Endothelial cell of umbilical vein (primary cell): Measurements from ENCODE around the gene ALK. TPM values are rescaled to one million over a fixed set of nuclear protein-coding genes. Genes with fewer than 3 reads are reported as not detected.

Experiments
- BruUV-seq: library from RNA; stranded (reverse); fragments of 400-500 nt; replicated peaks from 2 replicates; lab custom pipeline; 2021; lab: Mats Ljungman, UMichigan
- CTCF ChIA-PET: fragments of 300-600, 350-600 bp; sonication (Branson Sonifier 250); formaldehyde crosslinking; loops from one replicate; lab custom pipeline; 2021; ENCODE audit warnings: antibody characterized with exemption, inconsistent platforms; lab: Charles Lee
- POLR2A ChIA-PET: fragments of 300-600, 350-600 bp; sonication (Branson Sonifier 250); formaldehyde crosslinking; loops from one replicate; lab custom pipeline; 2021; ENCODE audit warnings: antibody characterized with exemption, inconsistent platforms; lab: Charles Lee
- DNase-seq: peaks from one replicate; pipeline ENCODE4 v3.0.0-alpha.2; 2011; ENCODE audit warnings: low read depth, low spot score
- FAIRE-seq: peaks from 2 replicates; lab custom pipeline; 2011; peaks lifted over from hg19 to GRCh38; lab: Jason Lieb, UNC
- H2AFZ ChIP-seq: 2 replicates; pipeline ENCODE4 v1.6.0; 2012; ENCODE audit warnings: low read depth, low read length, control low read depth, inconsistent platforms
- H3K27ac ChIP-seq: 2 replicates; pipeline ENCODE4 v1.5.1; 2011; ENCODE audit warnings: low read depth, mild to moderate bottlenecking, control low read depth, low read length, moderate library complexity; ENCODE audit not compliant: insufficient read depth
- H3K27me3 ChIP-seq, 2 experiments: 2 replicates each; pipeline versions ENCODE4 v1.6.0 to v1.6.1; 2011; ENCODE audit warnings: low read length in 2 of 2, mixed read lengths in 1 of 2; ENCODE audit not compliant: control insufficient read depth in 2 of 2, insufficient read depth in 2 of 2
- H3K36me3 ChIP-seq, 2 experiments: 2 replicates in 1 of 2; 3 replicates in 1 of 2; pipeline ENCODE4 v1.5.1; 2011; ENCODE audit warnings: low read length in 2 of 2, mild to moderate bottlenecking in 1 of 2, moderate library complexity in 1 of 2; ENCODE audit not compliant: control insufficient read depth in 2 of 2, insufficient read depth in 2 of 2; ENCODE audit errors: extremely low read depth in 1 of 2
- H3K4me1 ChIP-seq: 3 replicates; pipeline ENCODE4 v1.5.1; 2011; ENCODE audit warnings: mild to moderate bottlenecking, low read length; ENCODE audit not compliant: control insufficient read depth, insufficient read depth; ENCODE audit errors: extremely low read depth
- H3K4me2 ChIP-seq: 2 replicates; pipeline ENCODE4 v1.6.1; 2011; ENCODE audit warnings: low read length, control low read depth, mixed read lengths; ENCODE audit not compliant: insufficient read depth
- H3K4me3 ChIP-seq, 3 experiments: fragments of 200-600 bp in 1 of 3; sonication (generic), shearing (Covaris generic) in 1 of 3; replicated peaks in 1 of 3; 2 replicates each; pipeline ENCODE4 v1.5.1; 2011 to 2016; ENCODE audit warnings: control low read depth in 3 of 3, low read length in 3 of 3, mild to moderate bottlenecking in 2 of 3, inconsistent platforms in 1 of 3, low read depth in 1 of 3, moderate library complexity in 1 of 3; ENCODE audit not compliant: insufficient read depth in 1 of 3
- H3K79me2 ChIP-seq: 2 replicates; pipeline ENCODE4 v1.6.0; 2012; ENCODE audit warnings: low read length, inconsistent platforms; ENCODE audit not compliant: control insufficient read depth, insufficient read depth
- H3K9ac ChIP-seq: replicated peaks from 2 replicates; pipeline ENCODE3; 2011; ENCODE audit warnings: low read length, control low read depth; ENCODE audit not compliant: insufficient read depth; ENCODE audit errors: extremely low read depth
- H3K9me1 ChIP-seq: replicated peaks from 3 replicates; pipeline ENCODE4 v1.6.0; 2011; ENCODE audit warnings: mild to moderate bottlenecking, low read length; ENCODE audit not compliant: control insufficient read depth, insufficient read depth; ENCODE audit errors: extremely low read depth
- H3K9me3 ChIP-seq: replicated peaks from 2 replicates; pipeline ENCODE4 v1.5.1; 2012; ENCODE audit warnings: low read length, inconsistent platforms; ENCODE audit not compliant: control insufficient read depth, insufficient read depth
- H4K20me1 ChIP-seq: replicated peaks from 2 replicates; pipeline ENCODE3; 2011; ENCODE audit warnings: mild to moderate bottlenecking, low read length; ENCODE audit not compliant: control insufficient read depth, insufficient read depth; ENCODE audit errors: extremely low read depth
- EZH2 ChIP-seq: IDR thresholded peaks from 2 replicates; pipeline ENCODE4 v1.6.1; 2012; ENCODE audit warnings: borderline replicate concordance, low read depth, mild to moderate bottlenecking, moderate library complexity, low read length, inconsistent platforms; ENCODE audit not compliant: severe bottlenecking
- FOS ChIP-seq: IDR thresholded peaks from 2 replicates; pipeline ENCODE4 v1.6.1; 2011; ENCODE audit warnings: mild to moderate bottlenecking, low read length, moderate library complexity, borderline replicate concordance; ENCODE audit not compliant: insufficient read depth
- JUN ChIP-seq: IDR thresholded peaks from 2 replicates; pipeline ENCODE4 v1.6.1; 2011; ENCODE audit warnings: borderline replicate concordance, low read depth; ENCODE audit not compliant: insufficient read length, insufficient read depth
- MAX ChIP-seq: IDR thresholded peaks from 2 replicates; pipeline ENCODE4 v1.6.1; 2011; ENCODE audit not compliant: insufficient read depth, insufficient read length
- MYC ChIP-seq: IDR thresholded peaks from one replicate; pipeline ENCODE4 v1.6.1; 2011; ENCODE audit warnings: mild to moderate bottlenecking, low read depth, low read length
- POLR2AphosphoS5 ChIP-seq: IDR thresholded peaks from 2 replicates; pipeline ENCODE4 v1.6.1; 2012; ENCODE audit warnings: low read depth, mild to moderate bottlenecking, control low read depth, low read length, moderate library complexity; ENCODE audit not compliant: insufficient read depth
- dilution Hi-C: fragments of 300-500 bp; cut with MboI; formaldehyde crosslinking; loops from one replicate; pipeline ENCODE4 v1.15.0; 2019; ENCODE audit warnings: low sequenced_read_pairs; ENCODE audit not compliant: extremely low pct_ligation_motif_present
- intact Hi-C: fragments of 100-400 bp; cut with micrococcal nuclease; formaldehyde crosslinking; loops from one replicate; pipeline ENCODE4 v1.10.0; 2022
- polyA plus RNA-seq, 4 experiments: library from polyadenylated mRNA; depleted of rRNA in 3 of 4; stranded (reverse) in 3 of 4; unstranded in 1 of 4; fragments of >200 nt; gene quantifications; 2 replicates each; pipeline versions ENCODE4 v1.2.1 to v1.2.3, GENCODE V29; 2011 to 2012; ENCODE audit warnings: missing spikeins in 1 of 4
- total RNA-seq: library from RNA; stranded (reverse); gene quantifications from 2 replicates; pipeline ENCODE4 v1.2.3, GENCODE V29; 2021

Gene ALK
- total and polyA plus RNA-seq, 2 donors (not counting 3 experiments of a cell fraction or from before 2014, with no cell fraction given) = not detected

GRCh38 chr2:29351248-29351647 is 570.1 kb downstream of the ALK start:
- intact Hi-C loops = no loop called here
- H3K79me2 ChIP-seq = no peaks in the 10 kb centered on the region
- H4K20me1 ChIP-seq = no peaks in the 10 kb centered on the region
- no peaks in the 10 kb centered on the region for H3K36me3 ChIP-seq
- H3K4me3 ChIP-seq = no peak overlapping the region
- FAIRE-seq (no peak), DNase-seq (no peak)
- no peaks in the 10 kb centered on the region for H3K27me3 ChIP-seq
- TF ChIP-seq EZH2 (no peak), MYC (no peak), POLR2AphosphoS5 (no peak)
- no peak overlapping the region for H3K4me2 ChIP-seq
- no peak overlapping the region for H2AFZ ChIP-seq
- ChIA-PET POLR2A (no interaction called here), CTCF (no interaction called here)
- no peaks in the 10 kb centered on the region for H3K9me1 ChIP-seq
- dilution Hi-C loops = no loop called here
- BruUV-seq = no TSS peak
- no peaks in the 10 kb centered on the region for H3K4me1 ChIP-seq
- no peak overlapping the region for H3K27ac ChIP-seq
- H3K9me3 ChIP-seq = no peaks in the 10 kb centered on the region
- H3K9ac ChIP-seq = no peak overlapping the region

GRCh38 chr2:29349316-29350030 is 571.9 kb downstream of the ALK start:
- no peaks in the 10 kb centered on the region for H3K27me3 ChIP-seq
- no peak overlapping the region for H3K27ac ChIP-seq
- H3K79me2 ChIP-seq = no peaks in the 10 kb centered on the region
- no peaks in the 10 kb centered on the region for H3K9me3 ChIP-seq
- H4K20me1 ChIP-seq = no peaks in the 10 kb centered on the region
- no peak for FAIRE-seq
- H3K9me1 ChIP-seq = no peaks in the 10 kb centered on the region
- H3K4me2 ChIP-seq = no peak overlapping the region
- BruUV-seq = no TSS peak
- dilution Hi-C loops (no loop called here), intact Hi-C loops (no loop called here)
- H3K36me3 ChIP-seq = no peaks in the 10 kb centered on the region
- no peak for TF ChIP-seq FOS
- TF ChIP-seq JUN = no peak
- TF ChIP-seq MYC = no peak
- TF ChIP-seq EZH2 = no peak
- no peak for TF ChIP-seq POLR2AphosphoS5
- TF ChIP-seq MAX = no peak
- H3K4me3 ChIP-seq = no peak overlapping the region
- H2AFZ ChIP-seq = no peak overlapping the region
- DNase-seq = no peak
- CTCF ChIA-PET = no interaction called here
- H3K9ac ChIP-seq = no peak overlapping the region
- POLR2A ChIA-PET = no interaction called here
- no peaks in the 10 kb centered on the region for H3K4me1 ChIP-seq
